IMR-90 (cell line): ENCODE data around the gene AURKA. TPM values are rescaled to one million over a fixed set of nuclear protein-coding genes. Genes with fewer than 3 reads are reported as not detected.

Experiments used
- ATAC-seq: fragments of 200-7000 bp; cut with Tn5 transposase; 2 replicates; pipeline ENCODE4 v1.9.1; 2020; ENCODE audit warnings: low read depth, mild to moderate bottlenecking, moderate library complexity
- BruUV-seq: library from RNA; stranded (reverse); fragments of 400-500 nt; replicated peaks from 2 replicates; lab custom pipeline; 2021; lab: Mats Ljungman, UMichigan
- CTCF ChIA-PET: fragments of 300-600 bp; formaldehyde crosslinking; extraction: SDS; loops from one replicate; lab custom pipeline; 2021; ENCODE audit warnings: antibody characterized with exemption; lab: Yijun Ruan, JAX
- POLR2A ChIA-PET: fragments of 300-600 bp; sonication (Branson Sonifier 250); formaldehyde crosslinking; loops from one replicate; lab custom pipeline; 2022; ENCODE audit warnings: antibody characterized with exemption; ENCODE audit not compliant: unreplicated experiment; lab: Charles Lee
- DNase-seq: peaks from one replicate; pipeline ENCODE4 v3.0.0; 2013
- H2AFZ ChIP-seq: replicated peaks from 2 replicates; pipeline ENCODE3; 2013; ENCODE audit warnings: low read length, mild to moderate bottlenecking; ENCODE audit not compliant: poor library complexity
- H2AK5ac ChIP-seq: 2 replicates; pipeline ENCODE4 v1.6.1; 2013; ENCODE audit warnings: low read depth, low read length, inconsistent platforms
- H2AK9ac ChIP-seq: replicated peaks from 2 replicates; pipeline ENCODE3; 2013; ENCODE audit warnings: mild to moderate bottlenecking, low read depth, low read length, moderate library complexity; ENCODE audit not compliant: poor library complexity
- H2BK120ac ChIP-seq: 2 replicates; pipeline ENCODE4 v1.6.1; 2013; ENCODE audit warnings: low read depth, low read length, inconsistent platforms
- H2BK15ac ChIP-seq: 3 replicates; pipeline ENCODE4 v1.6.1; 2013; ENCODE audit warnings: low read depth, low read length, inconsistent platforms
- H2BK20ac ChIP-seq: 2 replicates; pipeline ENCODE4 v1.6.1; 2013; ENCODE audit warnings: low read depth, mild to moderate bottlenecking, inconsistent platforms, low read length, moderate library complexity
- H2BK5ac ChIP-seq: 2 replicates; pipeline ENCODE4 v1.6.1; 2013; ENCODE audit warnings: mild to moderate bottlenecking, low read depth, low read length, inconsistent platforms; ENCODE audit not compliant: poor library complexity, severe bottlenecking
- H3K14ac ChIP-seq: replicated peaks from 2 replicates; pipeline ENCODE4 v1.6.1; 2013; ENCODE audit warnings: low read depth, low read length, inconsistent platforms
- H3K18ac ChIP-seq: 2 replicates; pipeline ENCODE4 v1.6.1; 2013; ENCODE audit warnings: low read depth, low read length, control low read depth
- H3K23ac ChIP-seq: 2 replicates; pipeline ENCODE4 v1.6.1; 2013; ENCODE audit warnings: low read depth, low read length, inconsistent platforms
- H3K27ac ChIP-seq: 2 replicates; pipeline ENCODE4 v1.5.1; 2013; ENCODE audit warnings: mild to moderate bottlenecking, control low read depth, low read length; ENCODE audit not compliant: insufficient read depth
- H3K27me3 ChIP-seq: 2 replicates; pipeline ENCODE4 v1.6.1; 2013; ENCODE audit warnings: low read length; ENCODE audit not compliant: control insufficient read depth, insufficient read depth
- H3K36me3 ChIP-seq: 2 replicates; pipeline ENCODE4 v1.6.1; 2013; ENCODE audit warnings: low read length, mixed read lengths; ENCODE audit not compliant: control insufficient read depth, insufficient read depth
- H3K4ac ChIP-seq: 2 replicates; pipeline ENCODE4 v1.6.1; 2013; ENCODE audit warnings: low read depth, low read length, inconsistent platforms
- H3K4me1 ChIP-seq: 2 replicates; pipeline ENCODE4 v1.6.1; 2013; ENCODE audit warnings: low read length, mixed read lengths; ENCODE audit not compliant: control insufficient read depth, insufficient read depth
- H3K4me2 ChIP-seq: 2 replicates; pipeline ENCODE4 v1.6.1; 2013; ENCODE audit warnings: low read depth, mild to moderate bottlenecking, control low read depth, low read length, moderate library complexity
- H3K4me3 ChIP-seq: 2 replicates; pipeline ENCODE4 v1.5.1; 2013; ENCODE audit warnings: low read depth, mild to moderate bottlenecking, control low read depth, low read length, moderate library complexity; ENCODE audit not compliant: insufficient read depth
- H3K56ac ChIP-seq: 2 replicates; pipeline ENCODE4 v1.6.1; 2013; ENCODE audit warnings: low read length, inconsistent platforms; ENCODE audit not compliant: insufficient read depth; ENCODE audit errors: extremely low read depth
- H3K79me1 ChIP-seq, 2 experiments: 2 replicates each; pipeline ENCODE4 v1.6.1; 2013; ENCODE audit warnings: low read length in 2 of 2, inconsistent platforms in 1 of 2, low read depth in 1 of 2
- H3K9ac ChIP-seq: 2 replicates; pipeline ENCODE4 v1.6.1; 2013; ENCODE audit warnings: low read depth, low read length, control low read depth
- H3K9me1 ChIP-seq: 2 replicates; pipeline ENCODE4 v1.6.1; 2013; ENCODE audit warnings: low read length, inconsistent platforms; ENCODE audit not compliant: insufficient read depth
- H3K9me3 ChIP-seq: 2 replicates; pipeline ENCODE4 v1.6.1; 2013; ENCODE audit warnings: low read length; ENCODE audit not compliant: control insufficient read depth, insufficient read depth
- H4K20me1 ChIP-seq: 2 replicates; pipeline ENCODE4 v1.6.1; 2013; ENCODE audit warnings: low read length, inconsistent platforms; ENCODE audit not compliant: insufficient read depth
- H4K5ac ChIP-seq: 2 replicates; pipeline ENCODE4 v1.6.1; 2013; ENCODE audit warnings: mild to moderate bottlenecking, low read depth, low read length, control low read depth
- H4K8ac ChIP-seq, 2 experiments: 2 replicates each; pipeline ENCODE4 v1.6.1; 2013; ENCODE audit warnings: low read depth in 2 of 2, low read length in 2 of 2, control low read depth in 1 of 2, inconsistent platforms in 1 of 2
- H4K91ac ChIP-seq: 2 replicates; pipeline ENCODE4 v1.6.1; 2013; ENCODE audit warnings: low read depth, low read length, inconsistent platforms; ENCODE audit not compliant: insufficient read depth
- FOS ChIP-seq: fragments of 150-350 bp; IDR thresholded peaks from 2 replicates; pipeline ENCODE4 v1.6.1; 2016; ENCODE audit warnings: low read depth, low read length
- POLR2A ChIP-seq: IDR thresholded peaks from 2 replicates; pipeline ENCODE4 v1.6.1; 2012; ENCODE audit warnings: mild to moderate bottlenecking, low read depth, low read length
- RCOR1 ChIP-seq: IDR thresholded peaks from 2 replicates; pipeline ENCODE4 v1.6.1; 2012; ENCODE audit warnings: mild to moderate bottlenecking, low read length, improper control_type of control experiment; ENCODE audit not compliant: insufficient replicate concordance
- RFX5 ChIP-seq: IDR thresholded peaks from 2 replicates; pipeline ENCODE4 v1.8.0; 2012; ENCODE audit warnings: low read depth, mild to moderate bottlenecking, low read length, moderate library complexity
- SMC3 ChIP-seq: fragments of 150-350 bp; IDR thresholded peaks from 2 replicates; pipeline ENCODE4 v1.6.1; 2016; ENCODE audit warnings: low read depth, mild to moderate bottlenecking, antibody characterized with exemption, low read length, moderate library complexity
- WGBS, 2 experiments: methylation state at CpG; one replicate each; pipeline versions ENCODE4 v1.1.5 to v1.1.7; 2013; ENCODE audit warnings: missing lambda C conversion rate in 2 of 2; ENCODE audit not compliant: insufficient read length in 1 of 2; ENCODE audit errors: extremely low coverage in 2 of 2; 5-methylcytosine and 5-hydroxymethylcytosine counted together
- dilution Hi-C: fragments of 300-500 bp; cut with HindIII; formaldehyde crosslinking; loops from one replicate; pipeline ENCODE4 v1.14.3; 2018; ENCODE audit warnings: low sequenced_read_pairs; ENCODE audit not compliant: unreplicated experiment
- in situ Hi-C: fragments of 300-500 bp; cut with MboI; formaldehyde crosslinking; loops from 3 replicates; pipeline ENCODE4 v1.14.3; 2019; ENCODE audit warnings: low sequenced_read_pairs, inconsistent platforms, mixed read lengths
- intact Hi-C: fragments of 100-400 bp; cut with micrococcal nuclease; formaldehyde crosslinking; loops from 2 replicates; pipeline ENCODE4 v1.10.0; 2022
- polyA plus RNA-seq, 3 experiments: library from polyadenylated mRNA; depleted of rRNA; stranded (reverse); fragments of >200 nt; gene quantifications; 2 replicates each; pipeline ENCODE4 v1.2.3, GENCODE V29; 2012; ENCODE audit warnings: low replicate concordance in 1 of 3
- total RNA-seq: library from RNA; depleted of rRNA; stranded (reverse); fragments of >200 nt; gene quantifications from 2 replicates; pipeline ENCODE4 v1.2.3, GENCODE V29; 2012
- TF ChIP-seq, protein P1 (sequence below): fragments of 150-350 bp; IDR thresholded peaks from 2 replicates; pipeline ENCODE4 v1.6.1; 2016; ENCODE audit warnings: low read depth, mild to moderate bottlenecking, low read length, moderate library complexity, borderline replicate concordance

AURKA gene
- total and polyA plus RNA-seq, 2 of the 4 experiments (the other 2 are of a cell fraction): 68.0 to 83.3 TPM

DNA sequence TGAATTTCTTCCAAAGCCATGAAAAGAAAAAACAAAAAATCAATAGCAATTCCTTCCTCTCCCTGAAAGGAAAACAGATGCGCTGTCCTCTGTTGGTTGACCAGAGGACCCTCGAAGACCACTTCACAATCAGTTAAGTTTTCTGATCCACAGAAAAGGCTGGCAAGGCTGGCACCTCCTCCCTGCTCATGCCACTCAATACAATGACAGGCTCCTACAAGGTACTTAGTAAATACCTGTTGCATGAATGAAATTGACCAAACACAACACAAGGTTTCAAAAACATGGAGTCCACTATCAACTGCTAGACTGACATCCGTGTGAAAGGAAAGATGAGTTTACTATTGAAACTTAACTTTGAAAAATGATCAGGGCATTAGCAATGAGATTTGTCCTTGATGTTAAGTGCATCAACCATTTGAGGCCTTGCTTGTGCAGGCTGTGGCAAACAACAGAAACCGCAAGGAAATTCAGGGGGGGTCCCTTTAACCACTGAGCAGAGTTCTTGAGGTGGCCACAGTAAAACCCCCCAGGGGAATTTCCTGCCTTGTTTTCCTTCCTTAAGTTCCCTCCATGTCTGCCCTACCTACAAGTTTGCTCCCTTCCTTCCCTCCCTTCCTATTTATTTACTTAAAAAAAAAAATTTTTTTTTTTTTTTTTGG, 48.5 kb upstream of the AURKA start:
- H2AFZ ChIP-seq: peak overlapping the region; percentile 38

More for the DNA sequence above, 48.5 kb upstream of the AURKA start:
- ChIA-PET CTCF (interaction anchor here (0.6 to 0.8 kb wide), 2 partner anchors 23 to 60 kb away, joined by 3 to 5 read pairs; no protein-coding TSS in a partner anchor), POLR2A (interaction anchor here (0.5 to 1.4 kb wide), 5 partner anchors 12 to 53 kb away, joined by 3 to 10 read pairs (median 7); partner anchors contain the start of gene CASS4)
- Histone ChIP-seq H3K9ac (peak overlapping the region; percentile 81), H3K36me3 (peaks cover 9% of the 10 kb centered on the region; the same call in 1 of the 2 replicates), H4K8ac (peak overlapping the region; percentile 96 to 98), H2BK120ac (peak overlapping the region; percentile 99), H3K18ac (peak overlapping the region; percentile 99), H2BK5ac (peak overlapping the region; percentile 98), H4K91ac (peak overlapping the region; percentile 98), H3K14ac (peak overlapping the region; percentile 97), H3K9me3 (no peaks in the 10 kb centered on the region), H4K5ac (peak overlapping the region; percentile 98), H3K79me1 (peaks cover 12 to 50% of the 10 kb centered on the region in 2 experiments; a peak in 3 of 4 replicates), H3K56ac (peak overlapping the region; percentile 100), H2BK15ac (peak overlapping the region; percentile 94), H4K20me1 (no peaks in the 10 kb centered on the region), H2AK9ac (peak overlapping the region; percentile 38), H3K23ac (peak overlapping the region; percentile 95), H3K4me1 (peaks cover 35% of the 10 kb centered on the region), H3K27me3 (no peaks in the 10 kb centered on the region), H3K27ac (peak overlapping the region; percentile 99), H3K4ac (peak overlapping the region; percentile 99), H2BK20ac (peak overlapping the region; percentile 97), H2AK5ac (peak overlapping the region; percentile 95), H3K4me2 (peak overlapping the region; percentile 30), H3K9me1 (peaks cover 24% of the 10 kb centered on the region), H3K4me3 (no peak overlapping the region)
- in situ Hi-C loops: no loop called here
- no TSS peak for BruUV-seq
- no peak for TF ChIP-seq SMC3
- TF ChIP-seq, protein P1, sequence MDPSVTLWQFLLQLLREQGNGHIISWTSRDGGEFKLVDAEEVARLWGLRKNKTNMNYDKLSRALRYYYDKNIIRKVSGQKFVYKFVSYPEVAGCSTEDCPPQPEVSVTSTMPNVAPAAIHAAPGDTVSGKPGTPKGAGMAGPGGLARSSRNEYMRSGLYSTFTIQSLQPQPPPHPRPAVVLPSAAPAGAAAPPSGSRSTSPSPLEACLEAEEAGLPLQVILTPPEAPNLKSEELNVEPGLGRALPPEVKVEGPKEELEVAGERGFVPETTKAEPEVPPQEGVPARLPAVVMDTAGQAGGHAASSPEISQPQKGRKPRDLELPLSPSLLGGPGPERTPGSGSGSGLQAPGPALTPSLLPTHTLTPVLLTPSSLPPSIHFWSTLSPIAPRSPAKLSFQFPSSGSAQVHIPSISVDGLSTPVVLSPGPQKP: no peak
- no peak for TF ChIP-seq RCOR1
- TF ChIP-seq POLR2A: no peak
- TF ChIP-seq FOS: no peak
- no peak for TF ChIP-seq RFX5
- DNase-seq: no peak
- no peak for ATAC-seq
- dilution Hi-C loops: no loop called here
- intact Hi-C loops: loop anchor here (1.0 kb wide), 1 partner anchor 28 kb away; the partner anchor contains the start of gene RTF2
- whole genome bisulfite sequencing, 2 experiments: no CpG with 5 or more reads among the region's 4 CpGs
